HepG2 (cell line): Measurements from ENCODE around the gene STK4. TPM values are rescaled to one million over a fixed set of nuclear protein-coding genes. Genes with fewer than 3 reads are reported as not detected.

Experiments
- ATAD3A ChIP-seq: sonication (generic); formaldehyde crosslinking; IDR thresholded peaks from 2 replicates; pipeline ENCODE4 v1.4.0; 2020; ENCODE audit warnings: missing genetic modification reagents
- KLF6 ChIP-seq: IDR thresholded peaks from 2 replicates; pipeline ENCODE4 v1.8.0; 2016; ENCODE audit warnings: missing biosample characterization, missing genetic modification reagents
- MAZ ChIP-seq, 2 experiments: sonication (generic) in 1 of 2; formaldehyde crosslinking in 1 of 2; IDR thresholded peaks; 2 replicates each; pipeline versions ENCODE4 v1.5.0 to v1.6.1; 2012 to 2020; ENCODE audit warnings: low read depth in 2 of 2, mild to moderate bottlenecking in 2 of 2, borderline replicate concordance in 1 of 2, improper control_type of control experiment in 1 of 2, low read length in 1 of 2, missing genetic modification reagents in 1 of 2, moderate library complexity in 1 of 2
- MXD1 ChIP-seq: sonication (generic); formaldehyde crosslinking; IDR thresholded peaks from 2 replicates; pipeline ENCODE4 v1.4.0; 2020; ENCODE audit warnings: mild to moderate bottlenecking, missing genetic modification reagents
- SMARCE1 ChIP-seq: fragments of 450-650 bp; IDR thresholded peaks from 2 replicates; pipeline ENCODE4 v1.6.1; 2017; ENCODE audit warnings: borderline replicate concordance
- SRSF9 ChIP-seq: fragments of 200-400 bp; formaldehyde crosslinking; IDR thresholded peaks from 2 replicates; pipeline ENCODE4 v1.6.1; 2018; ENCODE audit warnings: borderline replicate concordance, mild to moderate bottlenecking, low read depth, low read length; ENCODE audit not compliant: insufficient read depth, poor library complexity, severe bottlenecking
- TOE1 ChIP-seq: sonication (generic); formaldehyde crosslinking; IDR thresholded peaks from 2 replicates; pipeline ENCODE4 v1.4.0; 2020; ENCODE audit warnings: mild to moderate bottlenecking, missing genetic modification reagents
- UBTF ChIP-seq: sonication (generic); formaldehyde crosslinking; IDR thresholded peaks from 2 replicates; pipeline ENCODE4 v1.4.0; 2020; ENCODE audit warnings: mild to moderate bottlenecking, missing genetic modification reagents
- ZBTB2 ChIP-seq: sonication (generic); formaldehyde crosslinking; IDR thresholded peaks from 2 replicates; pipeline ENCODE4 v1.8.0; 2022; ENCODE audit warnings: low read depth, missing genetic modification reagents
- ZMYM2 ChIP-seq: sonication (generic); formaldehyde crosslinking; IDR thresholded peaks from 2 replicates; pipeline ENCODE4 v1.8.0; 2022; ENCODE audit warnings: mild to moderate bottlenecking, missing genetic modification reagents
- ZNF12 ChIP-seq: sonication (generic); formaldehyde crosslinking; IDR thresholded peaks from 2 replicates; pipeline ENCODE4 v1.5.0; 2020; ENCODE audit warnings: missing genetic modification reagents
- ZNF276 ChIP-seq: sonication (generic); formaldehyde crosslinking; IDR thresholded peaks from 2 replicates; pipeline ENCODE4 v1.4.0; 2020; ENCODE audit warnings: mild to moderate bottlenecking, low read depth, missing genetic modification reagents
- ZNF280D ChIP-seq: sonication (generic); formaldehyde crosslinking; IDR thresholded peaks from 2 replicates; pipeline ENCODE4 v1.5.1; 2020; ENCODE audit warnings: mild to moderate bottlenecking, missing genetic modification reagents
- ZNF512B ChIP-seq: sonication (generic); formaldehyde crosslinking; IDR thresholded peaks from 2 replicates; pipeline ENCODE4 v1.5.1; 2020; ENCODE audit warnings: missing genetic modification reagents, mild to moderate bottlenecking, borderline replicate concordance
- ZNF761 ChIP-seq: sonication (generic); formaldehyde crosslinking; conservative IDR thresholded peaks from 2 replicates; pipeline ENCODE4 v1.4.0; 2020; ENCODE audit warnings: mild to moderate bottlenecking, missing genetic modification reagents
- ZNF790 ChIP-seq: sonication (generic); formaldehyde crosslinking; IDR thresholded peaks from 2 replicates; pipeline ENCODE4 v1.8.0; 2022; ENCODE audit warnings: missing genetic modification reagents, mild to moderate bottlenecking, borderline replicate concordance
- ZNF879 ChIP-seq: sonication (generic); formaldehyde crosslinking; IDR thresholded peaks from 2 replicates; pipeline ENCODE4 v1.8.1; 2023; ENCODE audit warnings: missing genetic modification reagents
- polyA plus RNA-seq, 8 experiments: library from polyadenylated mRNA; depleted of rRNA in 3 of 8; stranded (reverse) in 7 of 8; unstranded in 1 of 8; fragments of >200 nt; fragmentation: Illumina TruSeq in 4 of 8; extraction: Trizol in 4 of 8; gene quantifications; 2 replicates each; pipeline versions ENCODE4 v1.2.1 to v1.2.3, GENCODE V29; 2011 to 2016; ENCODE audit warnings: low read depth in 4 of 8, missing spikeins in 1 of 8, mixed read lengths in 1 of 8; ENCODE audit not compliant: insufficient read depth in 1 of 8
- total RNA-seq, 5 experiments: library from RNA; depleted of rRNA; stranded (reverse); fragments of >200 nt; fragmentation: Illumina TruSeq; extraction: Trizol; gene quantifications; 2 replicates each; pipeline ENCODE4 v1.2.3, GENCODE V29; 2016; ENCODE audit warnings: low read depth in 1 of 5

Gene STK4
- total and polyA plus RNA-seq, 2 of the 13 experiments (the other 11 are each of a cell fraction or from before 2014, with no cell fraction given): 25.6 to 38.3 TPM

GRCh38 chr20:45077559-45077958 lies 111.2 kb downstream of the STK4 start (continued):
- TF ChIP-seq SMARCE1 (no peak), ZNF12 (CRISPR knock-in tag) (no peak), ZNF790 (peak; percentile 40; the same call in 1 of the 2 replicates), ZMYM2 (CRISPR knock-in tag) (peak; percentile 96), ATAD3A (no peak), ZBTB2 (no peak), MAZ (IDR thresholded peaks at IDR 0.05; ENCODE audit: borderline replicate concordance, low read depth, low read length) (no peak), MAZ (CRISPR knock-in tag; IDR thresholded peaks at IDR 0.05; ENCODE audit: low read depth) (no peak), ZNF879 (no peak), ZNF280D (0 out of 2 replicates have a peak, but pooled peaks have one; percentile 22), MXD1 (CRISPR knock-in tag) (no peak), ZNF512B (no peak), SRSF9 (no peak), ZNF276 (CRISPR knock-in tag) (no peak), UBTF (CRISPR knock-in tag) (no peak), KLF6 (CRISPR knock-in tag) (no peak), ZNF761 (CRISPR knock-in tag) (no peak), TOE1 (CRISPR knock-in tag) (no peak)
